Measurements from ENCODE around the gene ARHGAP24. TPM values are rescaled to one million over a fixed set of nuclear protein-coding genes. Genes with fewer than 3 reads are reported as not detected.
"Not testable (repeated sequence)": the region's sequence is repeated elsewhere in the genome, so short reads cannot be mapped to it uniquely, and the experiment has no call there.

Gene ARHGAP24
- total and polyA plus RNA-seq, 3 experiments from 2014 or later: not detected

DNA sequence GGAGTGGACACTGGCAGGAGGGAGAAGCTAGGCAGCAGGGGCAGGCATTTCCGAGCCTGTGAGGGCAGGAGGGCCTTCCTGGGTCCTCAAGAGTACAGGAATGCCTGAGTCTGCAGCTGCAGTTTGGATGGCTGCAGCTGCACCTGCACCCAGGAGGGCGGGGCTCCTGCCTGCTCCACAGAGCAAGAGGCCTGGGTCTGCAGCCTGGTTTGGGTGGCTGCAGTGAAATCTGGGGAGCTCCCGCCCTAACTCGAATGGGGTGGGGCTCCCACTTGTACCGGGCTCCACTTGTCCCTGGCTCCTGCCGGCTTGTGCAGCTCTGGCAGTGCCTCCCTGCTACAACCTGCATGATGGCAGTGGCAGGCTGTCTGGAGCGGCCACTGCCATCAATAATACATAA lies 436.0 kb downstream of the ARHGAP24 start:
- Histone ChIP-seq H3K4me1 (ENCODE audit: insufficient read depth, low read length) (no peaks in the 10 kb centered on the region), H3K27ac (ENCODE audit: low read depth, low read length) (no peak overlapping the region), H3K4me3 (ENCODE audit: low read length) (no peak overlapping the region), H3K27me3 (ENCODE audit: insufficient read depth, low read length, poor library complexity, severe bottlenecking) (no peaks in the 10 kb centered on the region), H3K36me3 (ENCODE audit: insufficient read depth, low read length) (no peaks in the 10 kb centered on the region), H3K9me3 (ENCODE audit: low read length) (no peaks in the 10 kb centered on the region)
- ChIA-PET POLR2A (no interaction called here), CTCF (no interaction called here)
- no peaks in the 10 kb centered on the region for H3K27me3 Mint-ChIP-seq
- no peak overlapping the region for H3K27ac Mint-ChIP-seq
- no peaks in the 10 kb centered on the region for H3K4me1 Mint-ChIP-seq
- peaks cover 1 to 12% (median 7%) of the 10 kb centered on the region in 5 donors for H3K9me3 Mint-ChIP-seq
- DNase-seq: no peak
- H3K4me3 Mint-ChIP-seq: no peak overlapping the region
- no peaks in the 10 kb centered on the region for H3K36me3 Mint-ChIP-seq

DNA sequence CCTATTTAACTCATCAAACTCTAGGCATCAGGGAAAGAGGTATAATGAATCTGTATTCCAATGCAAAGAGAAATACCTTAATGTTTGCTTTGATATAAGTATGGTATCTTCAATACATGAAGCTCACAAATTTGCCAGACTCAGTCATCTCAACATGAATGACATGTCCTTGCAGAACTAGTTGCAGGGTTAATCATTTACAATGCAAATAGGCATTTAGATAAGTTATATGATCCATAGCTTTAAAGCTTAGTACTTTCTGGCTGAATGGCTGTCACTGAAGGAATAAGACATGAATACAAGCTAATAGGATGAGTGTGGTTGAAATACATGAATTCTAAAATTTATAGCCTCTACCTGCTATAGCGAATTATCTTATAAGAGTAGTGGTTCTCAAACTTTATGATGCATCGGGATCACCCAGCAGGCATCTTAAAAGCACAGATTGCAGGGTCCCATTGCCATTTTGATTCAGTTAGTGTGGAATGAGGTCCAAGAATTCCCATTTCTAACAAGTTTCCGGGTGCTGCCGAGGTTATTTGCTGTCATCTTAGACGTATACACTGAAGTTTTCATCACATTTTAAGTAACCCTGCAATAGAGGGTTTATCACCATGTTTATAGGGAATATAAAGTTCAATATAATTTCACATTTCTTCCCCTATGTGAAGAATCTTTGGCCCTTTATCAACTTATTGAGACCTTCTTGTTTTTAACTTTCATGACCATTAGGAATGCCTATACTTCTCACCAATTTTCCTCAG lies 439.2 kb downstream of the ARHGAP24 start:
- no peaks in the 10 kb centered on the region for H3K4me1 ChIP-seq (ENCODE audit: insufficient read depth, low read length)
- Mint-ChIP-seq H3K27ac (no peak overlapping the region), H3K4me3 (no peak overlapping the region), H3K36me3 (no peaks in the 10 kb centered on the region), H3K4me1 (no peaks in the 10 kb centered on the region), H3K9me3 (peaks cover 2 to 12% (median 8%) of the 10 kb centered on the region in 5 donors), H3K27me3 (no peaks in the 10 kb centered on the region)
- H3K4me3 ChIP-seq (ENCODE audit: low read length): no peak overlapping the region
- no peaks in the 10 kb centered on the region for H3K27me3 ChIP-seq (ENCODE audit: insufficient read depth, low read length, poor library complexity, severe bottlenecking)
- ChIA-PET CTCF (no interaction called here), POLR2A (no interaction called here)
- no peaks in the 10 kb centered on the region for H3K9me3 ChIP-seq (ENCODE audit: low read length)
- no peak overlapping the region for H3K27ac ChIP-seq (ENCODE audit: low read depth, low read length)
- no peak for DNase-seq
- H3K36me3 ChIP-seq (ENCODE audit: insufficient read depth, low read length): no peaks in the 10 kb centered on the region

DNA sequence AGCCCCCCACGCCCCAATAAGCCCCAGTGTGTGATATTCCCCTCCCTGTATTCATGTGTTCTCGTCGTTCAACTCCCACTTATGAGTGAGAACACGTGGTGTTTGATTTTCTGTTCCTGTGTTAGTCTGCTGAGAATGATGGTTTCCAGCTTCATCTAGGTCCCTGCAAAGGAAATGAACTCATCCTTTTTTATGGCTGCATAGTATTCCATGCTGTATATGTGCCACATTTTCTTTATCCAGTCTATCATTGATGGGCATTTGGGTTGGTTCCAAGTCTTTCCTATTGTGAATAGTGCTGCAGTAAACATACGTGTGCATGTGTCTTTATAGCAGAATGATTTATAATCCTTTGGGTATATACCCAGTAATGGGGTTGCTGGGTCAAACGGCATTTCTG lies 440.6 kb downstream of the ARHGAP24 start:
- H3K9me3 ChIP-seq (ENCODE audit: low read length); H3K4me3 ChIP-seq (ENCODE audit: low read length); H3K36me3 Mint-ChIP-seq; H3K4me3 Mint-ChIP-seq; POLR2A ChIA-PET; H3K4me1 Mint-ChIP-seq; H3K36me3 ChIP-seq (ENCODE audit: insufficient read depth, low read length); H3K4me1 ChIP-seq (ENCODE audit: insufficient read depth, low read length); DNase-seq; CTCF ChIA-PET; H3K27ac Mint-ChIP-seq; H3K27me3 Mint-ChIP-seq; H3K27me3 ChIP-seq (ENCODE audit: insufficient read depth, low read length, poor library complexity, severe bottlenecking); H3K27ac ChIP-seq (ENCODE audit: low read depth, low read length): not testable (repeated sequence)
- peaks cover 0 to 20% (median 9%) of the 10 kb centered on the region in 5 donors for H3K9me3 Mint-ChIP-seq

DNA sequence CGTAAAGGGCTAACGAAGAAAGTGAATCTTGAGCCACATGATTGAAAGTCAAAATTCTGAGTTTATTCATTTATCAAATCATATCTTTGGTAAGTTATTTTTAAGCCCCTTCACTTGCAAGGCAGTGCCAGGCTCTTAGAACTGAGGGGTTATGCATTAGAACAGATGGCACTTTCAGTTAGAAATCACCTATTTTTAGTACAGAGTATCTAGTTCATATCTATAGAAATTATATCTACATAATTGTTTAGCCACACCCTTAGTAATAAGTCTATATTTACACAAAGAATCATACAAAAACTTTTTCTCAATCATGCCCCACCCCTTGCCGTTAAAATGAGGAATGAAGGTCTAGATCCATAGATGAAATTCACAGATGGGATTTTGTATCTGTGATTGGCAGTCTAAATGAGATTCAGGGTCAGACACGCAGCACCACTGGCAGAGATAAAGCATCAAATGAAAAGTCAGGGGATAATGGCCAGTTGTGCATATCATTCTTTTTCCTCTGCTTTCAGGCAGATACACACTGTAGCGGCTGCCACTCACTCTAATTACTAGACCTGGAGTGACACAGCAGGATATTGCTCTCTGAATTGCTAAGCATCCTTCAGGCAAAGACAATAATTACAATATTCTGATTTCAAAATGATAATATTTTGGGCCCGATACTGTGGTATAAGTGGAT lies 444.4 kb downstream of the ARHGAP24 start:
- Mint-ChIP-seq H3K27me3 (no peaks in the 10 kb centered on the region), H3K9me3 (peaks cover 0 to 15% (median 13%) of the 10 kb centered on the region in 5 donors), H3K4me3 (no peak overlapping the region), H3K36me3 (no peaks in the 10 kb centered on the region), H3K27ac (no peak overlapping the region), H3K4me1 (no peaks in the 10 kb centered on the region)
- DNase-seq: no peak
- CTCF ChIA-PET: no interaction called here
- Histone ChIP-seq H3K27me3 (ENCODE audit: insufficient read depth, low read length, poor library complexity, severe bottlenecking) (no peaks in the 10 kb centered on the region), H3K4me1 (ENCODE audit: insufficient read depth, low read length) (no peaks in the 10 kb centered on the region), H3K27ac (ENCODE audit: low read depth, low read length) (no peak overlapping the region), H3K9me3 (ENCODE audit: low read length) (no peaks in the 10 kb centered on the region), H3K4me3 (ENCODE audit: low read length) (no peak overlapping the region), H3K36me3 (ENCODE audit: insufficient read depth, low read length) (no peaks in the 10 kb centered on the region)
- POLR2A ChIA-PET: no interaction called here

DNA sequence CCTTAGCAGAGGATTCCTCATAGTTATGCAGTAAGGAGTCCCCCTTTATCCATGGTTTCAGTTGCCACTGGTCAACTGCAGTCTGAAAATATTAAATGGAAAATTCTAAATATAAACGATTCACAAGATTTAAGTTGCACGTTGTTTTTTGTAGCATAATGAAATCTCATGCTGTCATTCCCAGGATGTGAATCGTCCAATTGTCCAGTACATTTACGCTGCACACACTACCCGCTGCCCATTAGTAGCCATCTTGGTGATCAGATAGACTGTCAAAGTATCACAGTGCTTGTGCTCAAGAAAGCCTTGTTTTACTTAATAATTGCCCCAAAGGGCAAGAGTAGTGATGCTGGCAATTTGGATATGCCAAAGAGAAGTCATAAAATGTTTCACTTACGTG lies 450.1 kb downstream of the ARHGAP24 start:
- H3K27me3 ChIP-seq (ENCODE audit: insufficient read depth, low read length, poor library complexity, severe bottlenecking): no peaks in the 10 kb centered on the region
- ChIA-PET POLR2A (no interaction called here), CTCF (no interaction called here)

DNA sequence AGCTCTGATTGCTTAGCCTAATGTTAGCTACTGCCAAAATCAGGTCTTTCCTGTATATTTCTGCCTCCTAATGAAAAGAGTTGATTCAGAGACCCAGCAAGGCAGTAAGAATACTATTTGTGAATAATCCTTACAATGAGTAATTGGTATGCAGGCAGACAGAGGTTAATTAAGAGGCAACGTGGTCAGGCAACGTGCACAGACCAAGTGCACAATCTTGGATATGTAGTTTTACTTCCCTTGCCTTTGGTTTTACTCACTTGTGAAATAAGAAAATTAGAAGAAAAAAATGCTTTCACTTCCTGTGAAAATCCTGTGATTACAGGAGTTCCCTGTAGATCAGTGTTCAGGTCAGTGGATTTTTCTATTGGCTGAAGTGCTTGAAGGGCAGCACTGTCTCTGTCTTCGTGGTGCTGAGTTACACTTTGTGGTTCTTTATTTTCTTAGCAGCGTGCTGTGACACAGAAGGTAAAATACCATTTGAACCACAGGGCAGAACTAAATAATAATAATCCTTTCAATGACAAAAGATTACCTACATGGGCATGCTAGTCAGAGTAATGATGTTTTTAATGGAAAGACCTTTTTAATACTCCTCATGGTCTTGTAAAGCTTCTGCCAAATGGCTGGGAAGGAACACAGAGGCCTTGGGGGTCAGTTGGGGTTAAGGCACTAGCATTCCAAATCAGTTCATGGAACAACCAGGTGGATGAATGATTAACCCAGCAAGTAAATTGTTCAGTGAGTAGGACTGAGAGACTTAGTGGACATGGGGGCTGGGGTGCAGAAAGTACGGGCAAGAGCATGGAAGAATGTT lies 454.0 kb downstream of the ARHGAP24 start:
- H3K27me3 Mint-ChIP-seq: peaks cover 0 to 2% of the 10 kb centered on the region in 2 donors
- no peaks in the 10 kb centered on the region for H3K36me3 Mint-ChIP-seq
- H3K36me3 ChIP-seq (ENCODE audit: insufficient read depth, low read length): no peaks in the 10 kb centered on the region
- H3K9me3 ChIP-seq (ENCODE audit: low read length): no peaks in the 10 kb centered on the region
- ChIA-PET CTCF (no interaction called here), POLR2A (no interaction called here)
- H3K27me3 ChIP-seq (ENCODE audit: insufficient read depth, low read length, poor library complexity, severe bottlenecking): no peaks in the 10 kb centered on the region
- H3K4me1 ChIP-seq (ENCODE audit: insufficient read depth, low read length): no peaks in the 10 kb centered on the region
- H3K4me3 ChIP-seq (ENCODE audit: low read length): no peak overlapping the region
- no peak overlapping the region for H3K4me3 Mint-ChIP-seq
- H3K27ac ChIP-seq (ENCODE audit: low read depth, low read length): no peak overlapping the region
- H3K27ac Mint-ChIP-seq: no peak overlapping the region
- H3K4me1 Mint-ChIP-seq: no peaks in the 10 kb centered on the region
- H3K9me3 Mint-ChIP-seq: peaks cover 0 to 3% (median 2%) of the 10 kb centered on the region in 5 donors
- DNase-seq: no peak

More for the DNA sequence above, 450.1 kb downstream of the ARHGAP24 start:
- Histone ChIP-seq H3K27ac (ENCODE audit: low read depth, low read length) (no peak overlapping the region), H3K4me3 (ENCODE audit: low read length) (no peak overlapping the region), H3K4me1 (ENCODE audit: insufficient read depth, low read length) (no peaks in the 10 kb centered on the region), H3K9me3 (ENCODE audit: low read length) (no peaks in the 10 kb centered on the region), H3K36me3 (ENCODE audit: insufficient read depth, low read length) (no peaks in the 10 kb centered on the region)
- Mint-ChIP-seq H3K27ac (no peak overlapping the region), H3K36me3 (no peaks in the 10 kb centered on the region), H3K4me3 (no peak overlapping the region), H3K9me3 (peaks cover 0 to 7% (median 3%) of the 10 kb centered on the region in 5 donors), H3K4me1 (no peaks in the 10 kb centered on the region), H3K27me3 (peaks cover 0 to 2% of the 10 kb centered on the region in 2 donors)
- no peak for DNase-seq

DNA sequence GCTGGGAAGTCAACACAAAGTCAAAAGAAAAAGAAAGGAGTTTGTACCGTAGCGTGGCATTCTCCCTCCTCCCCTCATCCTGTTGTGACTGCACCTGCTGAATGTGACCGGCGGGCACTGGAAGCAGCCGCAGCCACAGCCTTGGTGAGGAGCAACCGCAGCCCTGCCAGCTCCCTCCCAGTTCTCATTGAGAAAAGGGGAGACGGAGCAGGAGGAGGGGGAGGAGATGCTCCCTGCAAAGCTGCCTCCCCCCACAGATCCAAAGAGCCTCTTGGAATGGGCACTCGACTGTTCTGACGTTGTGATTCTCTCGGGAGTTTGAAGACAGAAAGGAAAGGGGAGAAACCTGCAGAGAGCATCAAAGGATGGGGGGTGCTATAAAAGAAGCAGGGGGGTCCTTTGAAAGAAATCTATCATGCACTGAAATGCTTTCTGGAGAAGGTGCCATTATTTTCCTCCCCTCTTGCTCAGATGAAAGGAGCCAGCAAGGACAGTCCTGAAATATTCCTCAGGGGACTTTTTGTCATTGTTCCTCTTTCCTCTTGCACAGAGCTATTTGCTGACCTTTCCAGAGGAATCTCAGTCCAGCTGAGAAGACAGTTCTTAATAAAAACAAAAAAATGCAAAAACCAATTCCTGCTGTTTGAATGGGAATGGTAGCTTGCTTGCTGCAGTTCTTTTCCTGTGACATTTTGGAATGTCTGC lies 455.2 kb downstream of the ARHGAP24 start:
- H3K4me3 Mint-ChIP-seq: no peak overlapping the region
- POLR2A ChIA-PET: no interaction called here
- Histone ChIP-seq H3K4me3 (ENCODE audit: low read length) (no peak overlapping the region), H3K9me3 (ENCODE audit: low read length) (no peaks in the 10 kb centered on the region), H3K27ac (ENCODE audit: low read depth, low read length) (no peak overlapping the region), H3K4me1 (ENCODE audit: insufficient read depth, low read length) (no peaks in the 10 kb centered on the region), H3K36me3 (ENCODE audit: insufficient read depth, low read length) (no peaks in the 10 kb centered on the region), H3K27me3 (ENCODE audit: insufficient read depth, low read length, poor library complexity, severe bottlenecking) (no peaks in the 10 kb centered on the region)
- H3K27me3 Mint-ChIP-seq: peaks cover 0 to 2% of the 10 kb centered on the region in 2 donors
- DNase-seq: no peak
- H3K4me1 Mint-ChIP-seq: no peaks in the 10 kb centered on the region
- H3K36me3 Mint-ChIP-seq: no peaks in the 10 kb centered on the region
- no peak overlapping the region for H3K27ac Mint-ChIP-seq
- peaks cover 0 to 4% (median 2%) of the 10 kb centered on the region in 5 donors for H3K9me3 Mint-ChIP-seq
- CTCF ChIA-PET: no interaction called here
